ENCODE data around the gene MCOLN3.

The MCOLN3 gene

DNA sequence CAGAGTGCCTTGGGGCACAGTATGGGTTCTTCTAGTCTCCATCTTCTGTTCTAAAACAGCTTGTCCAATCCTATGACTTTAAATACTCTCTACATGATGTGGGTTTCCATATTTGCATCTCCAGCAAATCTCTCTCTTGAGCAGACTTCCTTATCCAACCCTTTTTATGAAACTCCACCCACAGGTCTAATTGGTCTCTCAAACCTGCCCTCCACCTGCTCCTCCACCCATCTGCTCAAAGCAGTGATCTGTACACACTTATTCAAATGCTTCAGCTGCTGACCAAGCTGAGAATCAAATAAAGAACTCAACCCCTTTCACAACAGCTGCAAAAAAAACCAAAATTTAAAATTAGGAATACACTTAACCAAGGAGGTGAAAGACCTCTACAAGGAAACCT, 62.9 kb downstream of the MCOLN3 start:
- no peak for DNase-seq (ENCODE audit: low read depth)
- no peak overlapping the region for H3K4me3 ChIP-seq (ENCODE audit: low read depth, low read length)
- TF ChIP-seq, protein P1, sequence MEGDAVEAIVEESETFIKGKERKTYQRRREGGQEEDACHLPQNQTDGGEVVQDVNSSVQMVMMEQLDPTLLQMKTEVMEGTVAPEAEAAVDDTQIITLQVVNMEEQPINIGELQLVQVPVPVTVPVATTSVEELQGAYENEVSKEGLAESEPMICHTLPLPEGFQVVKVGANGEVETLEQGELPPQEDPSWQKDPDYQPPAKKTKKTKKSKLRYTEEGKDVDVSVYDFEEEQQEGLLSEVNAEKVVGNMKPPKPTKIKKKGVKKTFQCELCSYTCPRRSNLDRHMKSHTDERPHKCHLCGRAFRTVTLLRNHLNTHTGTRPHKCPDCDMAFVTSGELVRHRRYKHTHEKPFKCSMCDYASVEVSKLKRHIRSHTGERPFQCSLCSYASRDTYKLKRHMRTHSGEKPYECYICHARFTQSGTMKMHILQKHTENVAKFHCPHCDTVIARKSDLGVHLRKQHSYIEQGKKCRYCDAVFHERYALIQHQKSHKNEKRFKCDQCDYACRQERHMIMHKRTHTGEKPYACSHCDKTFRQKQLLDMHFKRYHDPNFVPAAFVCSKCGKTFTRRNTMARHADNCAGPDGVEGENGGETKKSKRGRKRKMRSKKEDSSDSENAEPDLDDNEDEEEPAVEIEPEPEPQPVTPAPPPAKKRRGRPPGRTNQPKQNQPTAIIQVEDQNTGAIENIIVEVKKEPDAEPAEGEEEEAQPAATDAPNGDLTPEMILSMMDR (IDR thresholded peaks at IDR 0.05; ENCODE audit: control insufficient read depth, extremely low read depth, insufficient read depth): no peak

DNA sequence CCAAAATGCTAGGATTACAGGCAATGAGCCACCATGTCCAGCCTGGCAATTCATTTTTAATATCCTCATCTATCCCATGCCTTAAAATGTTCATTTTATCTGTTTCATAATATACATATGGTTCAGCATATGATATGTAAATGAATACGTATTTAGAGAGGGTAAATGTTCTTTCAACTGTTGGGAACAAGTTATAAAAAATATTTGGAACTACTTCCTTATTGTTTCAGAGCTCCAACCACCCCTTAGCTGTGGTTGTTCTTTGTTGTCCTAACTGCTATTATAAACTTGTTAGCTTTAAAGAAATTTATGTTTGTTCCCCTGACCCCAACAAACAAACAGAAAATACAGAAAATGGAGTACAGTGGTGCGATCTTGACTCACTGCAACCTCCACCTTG, 65.9 kb downstream of the MCOLN3 start:
- H3K4me3 ChIP-seq (ENCODE audit: low read depth, low read length): no peak overlapping the region
- DNase-seq (ENCODE audit: low read depth): no peak
- TF ChIP-seq, protein P1 (IDR thresholded peaks at IDR 0.05; ENCODE audit: control insufficient read depth, extremely low read depth, insufficient read depth): no peak

DNA sequence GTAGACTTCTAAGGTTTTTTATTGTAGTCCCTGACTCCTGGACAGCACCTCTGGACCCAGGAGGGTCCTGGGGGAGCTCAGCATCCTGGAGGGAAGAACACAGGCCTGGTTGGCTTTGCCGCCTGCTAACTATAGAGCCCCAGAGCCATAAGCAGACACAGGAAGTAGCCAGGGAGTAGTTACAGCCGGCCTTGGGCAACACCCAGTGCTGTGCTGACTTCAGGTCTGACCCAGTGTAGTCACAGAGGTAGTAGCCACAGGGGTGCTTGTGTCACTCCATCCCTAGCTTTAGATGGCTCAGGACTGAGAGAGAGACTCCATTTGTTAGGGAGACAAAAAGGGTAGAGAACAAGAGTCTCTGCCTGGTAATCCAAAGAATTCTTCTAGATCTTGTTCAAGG, 73.3 kb downstream of the MCOLN3 start:
- no peak for DNase-seq (ENCODE audit: low read depth)
- TF ChIP-seq, protein P1 (IDR thresholded peaks at IDR 0.05; ENCODE audit: control insufficient read depth, extremely low read depth, insufficient read depth): no peak
- no peak overlapping the region for H3K4me3 ChIP-seq (ENCODE audit: low read depth, low read length)

DNA sequence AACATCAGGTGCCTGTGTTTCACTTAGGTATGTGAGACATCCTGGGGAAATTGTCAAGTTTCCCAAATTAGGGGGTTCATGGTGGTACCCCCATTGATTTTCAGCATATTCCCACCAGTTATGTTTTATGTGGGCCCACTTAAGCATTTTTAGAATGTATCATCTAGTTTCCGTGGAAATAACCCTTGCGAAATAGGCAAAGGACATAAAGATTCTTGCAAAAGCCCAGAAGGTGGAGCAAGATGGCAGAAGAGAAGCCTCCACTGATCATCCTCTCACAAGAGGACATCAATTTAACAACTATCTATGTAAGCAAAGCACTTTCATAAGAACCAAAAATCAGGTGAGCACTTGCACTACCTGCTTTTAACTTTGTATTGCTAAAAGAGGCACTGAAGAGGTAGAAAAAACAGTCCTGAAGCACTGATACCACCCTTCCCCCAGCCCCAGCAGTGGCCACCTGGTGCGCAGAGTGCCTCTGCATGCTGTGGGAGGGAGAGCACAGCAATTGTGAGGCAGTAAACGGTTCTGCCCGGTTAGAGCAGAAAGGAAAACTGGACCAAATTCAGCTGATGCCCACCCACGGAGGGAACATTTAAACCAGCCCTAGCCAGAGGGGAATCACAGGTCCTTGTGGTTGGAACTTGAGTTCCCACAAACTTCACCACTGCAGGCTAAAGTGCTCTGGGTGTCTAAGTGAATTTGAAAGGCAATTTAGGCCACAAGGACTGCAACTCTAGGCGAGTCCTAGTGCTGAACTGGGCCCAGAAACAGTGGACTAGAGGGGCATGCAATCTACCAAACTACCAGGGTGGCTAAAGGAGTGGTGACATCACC, 74.6 kb downstream of the MCOLN3 start:
- DNase-seq (ENCODE audit: low read depth): no peak
- no peak overlapping the region for H3K4me3 ChIP-seq (ENCODE audit: low read depth, low read length)
- TF ChIP-seq, protein P1 (IDR thresholded peaks at IDR 0.05; ENCODE audit: control insufficient read depth, extremely low read depth, insufficient read depth): no peak

DNA sequence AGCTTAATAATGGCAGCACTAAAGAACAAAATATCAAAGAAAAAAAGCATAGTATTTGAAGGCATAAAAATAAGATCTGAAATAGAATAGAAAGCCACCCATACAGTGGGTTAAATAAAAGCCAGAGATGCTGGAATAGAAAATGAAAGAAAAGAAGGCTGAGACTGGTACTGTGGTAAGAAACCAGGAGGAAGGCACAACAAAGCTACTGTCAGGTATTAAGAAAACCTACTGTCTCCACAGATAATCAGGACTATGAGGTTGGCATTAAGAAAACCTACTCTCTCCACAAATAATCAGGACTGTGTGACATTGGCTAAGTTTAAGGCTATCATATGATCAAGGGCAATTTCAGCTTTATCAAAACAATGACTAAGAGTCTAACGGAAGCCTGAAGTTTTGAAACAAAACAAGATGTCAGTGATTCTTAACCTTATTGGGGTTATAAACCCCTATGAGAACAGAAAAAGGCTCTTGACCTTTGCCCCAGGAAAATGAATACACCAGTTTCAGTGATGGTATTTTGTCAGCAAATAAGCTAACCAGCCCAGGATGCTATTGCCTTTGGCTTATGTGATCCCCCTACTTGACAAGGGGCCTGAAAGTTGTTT, 75.8 kb downstream of the MCOLN3 start:
- no peak overlapping the region for H3K4me3 ChIP-seq (ENCODE audit: low read depth, low read length)
- TF ChIP-seq, protein P1 (IDR thresholded peaks at IDR 0.05; ENCODE audit: control insufficient read depth, extremely low read depth, insufficient read depth): no peak
- DNase-seq (ENCODE audit: low read depth): no peak

DNA sequence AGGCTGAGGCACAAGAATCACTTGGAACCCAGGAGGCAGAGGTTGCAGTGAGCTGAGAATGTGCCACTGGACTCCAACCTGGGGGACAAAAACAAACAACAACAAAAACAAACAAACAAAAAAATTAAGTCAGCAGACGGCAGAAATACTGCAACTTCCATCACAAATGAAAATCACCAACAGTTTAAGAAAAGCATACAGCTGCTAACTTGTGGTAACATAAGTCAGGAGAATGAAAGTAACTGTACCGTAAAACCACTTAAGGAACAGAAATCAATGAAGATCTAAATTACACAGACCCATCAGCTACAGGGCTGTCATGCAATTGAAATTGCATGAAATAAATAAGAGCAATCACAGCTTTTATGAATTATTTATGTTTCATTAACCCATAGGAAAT, 76.3 kb downstream of the MCOLN3 start:
- no peak overlapping the region for H3K4me3 ChIP-seq (ENCODE audit: low read depth, low read length)
- TF ChIP-seq, protein P1 (IDR thresholded peaks at IDR 0.05; ENCODE audit: control insufficient read depth, extremely low read depth, insufficient read depth): no peak
- DNase-seq (ENCODE audit: low read depth): no peak
